Measurements from ENCODE around the gene IQGAP1.
A peak's percentile ranks its signal among the peaks of the same experiment; 100 is the strongest.

IQGAP1 gene

GRCh38 chr15:90388462-90389380 is 679 bp downstream of the IQGAP1 start:
- no peaks in the 10 kb centered on the region for H3K4me1 ChIP-seq
- no peak for TF ChIP-seq CTCF (IDR thresholded peaks at IDR 0.05; ENCODE audit: low read depth, low read length)
- peaks cover 3% of the 10 kb centered on the region; the same call in 1 of the 2 replicates for H3K36me3 ChIP-seq
- DNase-seq: peak; percentile 64
- H3K9me3 ChIP-seq: no peaks in the 10 kb centered on the region
- peak overlapping the region; percentile 79 for H3K4me3 ChIP-seq (ENCODE audit: low read depth, low read length)
- H3K27me3 ChIP-seq: no peaks in the 10 kb centered on the region

- no peak for DNase-seq
- no peak for TF ChIP-seq CTCF (IDR thresholded peaks at IDR 0.05; ENCODE audit: low read depth, low read length)
- Histone ChIP-seq H3K9me3 (no peaks in the 10 kb centered on the region), H3K36me3 (peaks cover 3% of the 10 kb centered on the region; the same call in 1 of the 2 replicates), H3K27me3 (no peaks in the 10 kb centered on the region), H3K4me3 (ENCODE audit: low read depth, low read length) (no peak overlapping the region), H3K4me1 (no peaks in the 10 kb centered on the region)
Measured at GRCh38 chr15:90389513-90389912, 1.5 kb downstream of the IQGAP1 start.

DNA sequence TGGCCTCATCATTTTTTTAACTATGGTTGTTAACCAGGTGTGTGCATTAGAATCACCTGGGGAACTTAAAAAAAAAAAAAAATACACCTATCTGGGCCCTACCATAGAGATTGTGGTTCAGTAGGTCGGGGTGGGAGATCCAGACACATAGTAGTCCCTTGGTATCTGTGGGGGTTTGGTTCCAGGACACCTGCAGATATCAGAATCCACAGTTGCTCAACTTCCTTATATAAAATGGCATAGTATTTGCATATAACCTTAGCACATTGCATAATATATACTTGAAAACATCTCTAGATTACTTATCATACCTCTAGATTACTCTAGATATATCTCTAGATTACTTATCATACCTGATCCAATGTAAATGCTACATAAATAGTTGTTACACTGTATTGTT is 5.0 kb downstream of the IQGAP1 start:
- Histone ChIP-seq H3K27me3 (no peaks in the 10 kb centered on the region), H3K4me1 (no peaks in the 10 kb centered on the region), H3K36me3 (peaks cover 3% of the 10 kb centered on the region; the same call in 1 of the 2 replicates), H3K4me3 (ENCODE audit: low read depth, low read length) (no peak overlapping the region), H3K9me3 (no peaks in the 10 kb centered on the region)
- TF ChIP-seq CTCF (IDR thresholded peaks at IDR 0.05; ENCODE audit: low read depth, low read length): no peak
- DNase-seq: no peak

DNA sequence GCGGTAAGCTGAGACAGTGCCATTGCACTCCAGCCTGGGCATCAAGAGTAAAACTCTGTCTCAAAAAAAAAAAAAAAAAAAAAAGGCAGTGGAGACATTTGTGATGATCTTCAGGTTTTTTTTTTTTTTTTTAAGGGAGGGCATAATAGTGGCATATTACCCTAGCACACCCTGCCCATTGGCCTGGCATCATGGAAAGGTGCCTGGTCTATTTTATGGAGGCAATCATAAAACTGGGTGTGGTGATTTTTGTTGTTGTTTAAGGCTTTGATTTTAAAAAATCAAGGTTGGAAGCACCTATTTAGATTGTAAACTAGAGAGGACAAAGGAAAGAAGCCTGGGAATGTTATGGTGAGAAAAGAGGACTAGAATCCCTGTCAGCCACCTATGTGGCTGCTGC is 6.0 kb downstream of the IQGAP1 start:
- TF ChIP-seq CTCF (IDR thresholded peaks at IDR 0.05; ENCODE audit: low read depth, low read length): no peak
- peaks cover 3% of the 10 kb centered on the region; the same call in 1 of the 2 replicates for H3K36me3 ChIP-seq

GRCh38 chr15:90394748-90395442 is 6.9 kb downstream of the IQGAP1 start:
- H3K9me3 ChIP-seq: no peaks in the 10 kb centered on the region
- H3K4me3 ChIP-seq (ENCODE audit: low read depth, low read length): no peak overlapping the region
- DNase-seq: no peak
- no peak for TF ChIP-seq CTCF (IDR thresholded peaks at IDR 0.05; ENCODE audit: low read depth, low read length)
- H3K27me3 ChIP-seq: no peaks in the 10 kb centered on the region
- no peaks in the 10 kb centered on the region for H3K4me1 ChIP-seq
- peaks cover 3% of the 10 kb centered on the region; the same call in 1 of the 2 replicates for H3K36me3 ChIP-seq

More for the DNA sequence above, 6.0 kb downstream of the IQGAP1 start:
- Histone ChIP-seq H3K4me3 (ENCODE audit: low read depth, low read length) (no peak overlapping the region), H3K9me3 (no peaks in the 10 kb centered on the region), H3K27me3 (no peaks in the 10 kb centered on the region), H3K4me1 (no peaks in the 10 kb centered on the region)
- DNase-seq: no peak
